ENCODE data around the gene RBM20.

Gene RBM20

DNA sequence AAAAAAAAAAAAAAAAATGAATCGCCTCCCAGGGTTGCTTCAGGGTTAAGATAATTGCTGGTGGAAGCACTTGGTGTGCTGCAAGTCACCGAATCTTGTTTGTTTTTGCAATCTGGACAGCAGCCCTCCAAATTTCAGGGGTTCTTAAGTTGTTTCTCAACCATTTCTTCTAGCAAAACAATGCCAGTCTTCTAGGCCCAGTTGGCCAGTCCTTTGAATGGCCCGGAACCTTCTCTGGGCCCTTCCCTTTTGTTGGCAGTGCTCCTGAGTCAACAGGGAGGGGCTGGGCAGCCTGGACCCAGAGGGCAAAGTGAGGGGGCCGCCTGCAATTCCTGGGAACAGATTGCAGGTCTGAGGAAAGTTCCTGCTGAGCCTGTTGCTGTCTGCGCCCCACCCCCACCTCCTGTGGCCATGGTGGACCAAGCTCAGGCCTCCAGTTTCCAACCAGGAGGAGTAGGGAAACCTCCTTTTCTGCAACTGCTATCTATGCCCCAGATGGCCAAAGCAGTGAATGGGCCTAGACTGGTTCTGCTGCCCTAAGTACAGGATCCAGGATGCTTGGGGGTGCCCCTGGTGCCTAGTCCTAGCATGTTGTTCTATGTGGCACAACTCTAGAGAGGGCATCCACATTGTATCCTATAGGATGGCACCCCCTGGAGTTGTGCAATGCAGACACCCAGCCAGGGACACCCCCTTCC is 196.2 kb downstream of the RBM20 start:
- no peak for DNase-seq

DNA sequence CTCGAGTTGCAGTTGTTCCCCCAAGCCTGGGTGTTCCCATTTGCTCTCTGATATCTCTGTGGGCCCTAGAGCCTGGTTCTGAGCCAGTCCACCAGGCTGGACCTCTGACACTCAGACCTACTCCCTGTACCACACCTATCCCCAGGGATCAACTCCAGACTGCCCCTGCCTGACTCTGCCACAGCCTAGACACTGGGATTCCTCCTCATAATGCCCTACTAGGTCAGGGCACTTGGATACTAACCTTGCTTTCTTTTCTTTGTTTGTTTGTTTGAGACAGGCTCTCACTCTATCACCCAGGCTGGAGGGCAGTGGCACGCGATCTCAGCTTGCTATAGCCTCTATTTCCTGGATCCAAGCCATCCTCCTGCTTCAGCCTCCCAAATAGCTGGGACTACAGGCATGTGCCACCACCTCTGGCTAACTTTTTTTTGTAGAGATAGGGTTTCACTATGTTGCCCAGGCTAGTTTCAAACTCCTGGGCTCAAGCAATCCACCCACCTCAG is 196.8 kb downstream of the RBM20 start:
- DNase-seq = no peak

DNA sequence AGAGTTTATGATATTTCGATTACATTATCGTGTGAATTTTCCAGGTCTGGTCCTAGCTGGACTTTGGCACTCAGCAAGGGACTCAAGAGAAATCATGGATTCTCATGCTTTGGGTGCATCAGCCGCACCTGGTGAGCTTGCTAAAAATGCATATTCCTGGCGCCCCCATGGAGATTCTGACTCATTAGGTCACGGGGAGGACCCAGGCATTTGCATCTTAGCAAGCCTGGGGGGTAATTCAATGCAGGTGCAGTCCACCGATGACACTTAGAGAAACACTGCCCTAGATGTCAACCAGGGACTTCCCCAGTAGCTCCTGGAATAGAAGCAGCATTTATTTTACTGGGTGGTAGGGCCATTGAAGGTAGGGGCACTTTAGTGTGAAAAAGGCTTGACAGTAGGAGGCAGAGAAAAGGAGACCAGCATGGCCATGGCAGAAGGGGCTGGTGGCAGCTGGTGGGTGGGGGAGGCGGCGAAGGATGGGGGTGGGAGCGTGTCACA is 197.7 kb downstream of the RBM20 start:
- DNase-seq = no peak

DNA sequence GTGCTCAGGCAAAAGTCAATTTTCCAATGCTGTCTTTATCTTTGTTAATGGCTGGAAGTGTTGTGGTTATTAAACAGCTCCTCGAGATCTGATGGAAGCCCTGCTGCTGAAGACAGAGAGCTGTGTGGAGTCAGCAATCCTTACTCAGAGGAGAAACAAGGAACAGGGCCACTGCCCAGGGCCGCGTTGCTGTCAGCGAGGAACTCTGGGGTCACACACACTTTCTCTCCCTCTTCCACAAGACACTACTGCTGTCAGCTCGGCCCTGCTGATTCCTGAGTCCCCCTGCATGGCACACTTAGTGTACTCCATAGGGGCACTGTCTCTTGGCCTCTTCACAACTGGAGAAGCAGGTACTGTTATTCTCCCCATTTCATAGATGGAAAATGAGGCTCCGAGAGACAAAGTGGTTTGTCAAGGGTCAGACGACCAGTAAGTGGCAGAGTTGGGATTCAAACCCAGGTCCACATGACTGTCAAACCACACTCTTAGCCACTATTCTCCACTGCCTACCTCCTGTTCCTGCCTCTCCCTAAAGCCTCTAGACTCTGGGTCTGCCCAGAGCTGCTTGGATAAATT is 198.3 kb downstream of the RBM20 start:
- DNase-seq = no peak

DNA sequence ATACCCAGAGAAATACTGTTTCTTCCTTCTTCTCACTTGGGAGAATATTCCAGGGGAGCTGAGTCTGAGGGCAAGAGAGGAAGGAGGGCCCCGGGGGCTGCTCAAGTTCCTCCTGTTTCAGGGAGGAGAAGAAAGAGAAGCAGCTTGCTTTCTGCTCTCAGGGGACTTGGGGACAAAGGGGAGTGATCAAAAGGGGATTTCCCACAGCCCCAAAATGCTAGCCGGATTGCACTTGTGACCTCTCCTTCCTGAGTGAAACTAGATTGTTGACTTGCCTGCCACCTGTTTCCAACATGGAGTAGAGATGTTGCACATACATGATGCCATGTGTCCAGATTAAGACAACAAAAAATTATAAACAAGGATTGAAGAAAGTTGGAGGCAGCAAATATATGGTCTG is 198.9 kb downstream of the RBM20 start:
- peak in 4 of 5 experiments; percentile 8 to 84 (median 35) for DNase-seq

DNA sequence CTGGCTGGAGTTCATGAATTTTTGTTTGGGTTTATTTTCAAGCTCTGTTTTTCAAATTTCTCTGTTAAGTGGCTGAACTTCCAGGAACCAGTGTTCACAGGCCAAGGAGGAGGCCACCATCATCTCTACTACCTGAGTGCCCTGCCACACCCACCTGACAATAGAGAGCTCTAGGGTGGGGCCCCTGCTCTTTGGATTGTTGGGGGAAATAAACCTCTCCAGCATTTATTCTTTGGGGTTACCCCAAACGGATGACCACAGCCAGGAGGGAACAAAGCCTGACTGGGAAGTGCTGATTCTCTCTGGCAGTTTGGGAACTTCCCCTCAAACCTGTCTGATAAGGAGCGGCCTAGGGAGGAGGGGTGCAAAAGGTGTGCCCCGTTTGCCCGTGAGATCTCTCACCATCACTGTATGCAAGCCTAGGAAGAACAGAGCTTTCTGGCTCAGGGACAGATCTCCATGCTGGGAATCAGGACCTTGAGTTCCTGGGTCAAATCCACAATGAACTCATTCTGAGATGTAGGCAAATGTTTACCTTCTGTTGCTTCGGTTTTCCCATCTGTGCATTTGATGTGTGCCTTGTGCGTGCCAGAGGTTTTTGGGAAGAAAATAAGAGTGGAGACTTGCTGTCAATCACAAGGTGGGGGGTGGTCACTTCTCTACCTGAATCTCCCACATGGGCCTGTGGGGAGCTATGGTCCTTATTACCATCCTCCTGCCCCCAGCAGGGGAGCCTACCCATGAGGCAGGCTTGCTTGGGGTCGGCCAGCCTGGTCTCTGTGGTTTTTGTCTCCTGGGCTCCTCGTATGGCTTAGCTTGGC is 199.9 kb downstream of the RBM20 start:
- no peak for DNase-seq

DNA sequence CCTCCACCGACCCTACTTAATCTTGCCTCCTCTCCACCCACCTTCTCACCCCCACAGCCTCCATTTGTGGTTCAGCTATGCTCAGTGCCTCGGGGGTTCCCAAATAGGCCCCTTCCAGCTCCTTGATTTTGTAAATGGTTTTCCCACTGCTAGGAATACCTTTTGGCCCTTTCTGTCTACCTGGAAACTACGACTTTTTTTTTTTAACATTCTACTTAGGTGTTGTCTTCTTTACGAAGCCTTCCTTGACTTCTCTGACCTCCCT is 200.4 kb downstream of the RBM20 start:
- no peak for DNase-seq

DNA sequence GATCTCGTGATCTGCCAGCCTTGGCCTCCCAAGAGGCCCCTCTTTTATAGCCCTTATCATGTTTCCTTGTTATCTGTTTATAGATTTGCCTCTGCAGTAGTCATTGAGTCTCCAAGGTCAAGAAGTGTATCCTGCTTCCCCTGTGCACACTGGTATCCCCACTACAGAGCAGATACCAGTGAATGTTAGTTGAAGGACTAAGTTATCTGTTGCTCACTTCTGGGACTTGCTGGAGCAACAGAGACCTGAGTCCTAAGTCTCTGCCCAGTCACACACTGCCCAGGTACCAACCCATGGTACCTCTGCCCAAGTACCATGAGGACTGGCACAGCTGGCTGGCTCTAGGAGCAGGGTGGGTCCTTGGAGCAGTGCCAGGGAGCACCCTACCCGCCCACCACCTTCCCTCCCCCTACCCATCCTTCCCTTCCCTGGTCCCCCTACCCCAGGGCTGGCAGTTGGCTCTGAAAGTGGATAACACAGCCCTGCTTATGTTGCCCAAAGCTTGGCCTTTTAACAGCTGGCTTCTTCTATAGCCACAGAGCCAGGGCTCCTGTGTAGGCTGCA is 201.1 kb downstream of the RBM20 start:
- no peak for DNase-seq

DNA sequence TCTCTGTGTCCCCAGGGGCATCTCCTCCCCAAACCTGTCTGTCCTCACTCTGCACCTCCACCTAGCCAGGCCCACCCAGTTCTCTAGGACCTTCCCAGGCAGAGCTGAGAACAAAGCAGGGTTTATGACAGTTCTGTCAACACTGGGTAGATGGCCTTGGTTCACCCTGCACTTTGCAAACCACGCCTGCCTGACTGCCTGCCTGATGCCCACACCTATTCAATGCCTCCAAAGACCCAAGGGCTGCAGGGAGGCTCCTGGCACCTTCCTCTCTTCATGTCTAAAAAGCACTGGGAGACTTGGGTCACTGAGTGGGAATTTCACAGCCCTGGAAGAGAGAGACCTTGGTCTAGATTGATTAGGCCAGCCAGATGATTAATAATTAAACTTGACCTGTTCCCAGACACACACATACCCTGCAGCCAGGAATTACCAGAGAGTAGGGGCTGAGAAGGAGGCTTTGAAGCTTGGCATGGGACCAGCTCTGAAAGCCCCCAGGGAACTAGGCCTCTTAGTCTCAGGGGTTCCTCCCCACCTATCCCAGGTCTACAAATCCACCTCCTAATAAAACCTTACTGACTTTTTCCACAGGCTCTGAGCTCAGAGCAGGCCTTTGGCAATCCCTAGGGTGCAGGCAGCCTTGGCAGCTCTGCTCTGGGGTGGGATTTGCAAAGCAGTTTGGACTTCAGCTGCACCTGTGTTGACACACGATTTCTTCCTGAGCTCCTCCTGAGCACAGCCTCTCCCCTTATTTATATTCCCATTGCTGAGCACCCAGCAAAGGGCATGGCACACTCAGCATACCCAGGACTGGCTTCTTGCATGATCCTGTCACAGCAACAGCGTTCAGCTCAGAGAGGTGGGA is 201.9 kb downstream of the RBM20 start:
- no peak for DNase-seq

DNA sequence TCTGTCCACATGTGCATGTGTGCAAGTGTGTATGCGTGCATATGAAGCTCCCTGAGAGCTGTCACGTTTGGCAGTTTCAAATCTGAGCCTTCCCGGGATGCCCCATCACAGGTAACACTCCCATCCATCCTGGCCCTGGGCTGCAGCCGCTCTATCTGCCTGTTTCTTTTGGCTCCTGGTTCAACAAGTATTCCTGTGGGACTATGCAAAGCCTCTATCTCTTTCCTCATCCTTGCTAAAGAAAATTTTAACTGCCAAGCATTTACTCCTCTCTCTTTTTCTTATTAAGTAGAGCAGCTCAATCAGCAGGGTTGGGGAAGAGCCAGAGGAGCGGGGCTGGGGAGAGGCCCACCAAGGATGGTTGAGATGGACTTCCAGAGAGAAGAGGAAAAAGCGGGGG is 203.2 kb downstream of the RBM20 start:
- DNase-seq = no peak

DNA sequence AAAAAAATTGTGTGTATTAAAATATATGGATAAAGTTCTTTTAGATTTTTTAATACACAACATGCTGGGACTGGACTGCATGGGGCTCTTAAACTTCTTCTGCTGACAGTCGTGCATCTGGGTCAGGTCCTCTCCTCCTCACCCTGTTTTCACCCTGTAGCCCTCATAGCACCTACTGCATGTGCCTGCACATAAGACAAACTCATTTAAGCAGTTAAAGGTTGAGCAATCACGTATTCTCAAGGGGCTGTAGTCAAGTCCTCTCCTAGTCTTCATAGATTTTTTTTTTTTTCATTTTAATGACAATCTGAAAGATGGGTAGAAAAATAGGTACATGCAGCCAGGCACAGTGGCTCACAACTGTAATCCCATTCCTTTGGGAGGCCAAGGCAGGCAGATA is 204.0 kb downstream of the RBM20 start:
- DNase-seq = no peak

DNA sequence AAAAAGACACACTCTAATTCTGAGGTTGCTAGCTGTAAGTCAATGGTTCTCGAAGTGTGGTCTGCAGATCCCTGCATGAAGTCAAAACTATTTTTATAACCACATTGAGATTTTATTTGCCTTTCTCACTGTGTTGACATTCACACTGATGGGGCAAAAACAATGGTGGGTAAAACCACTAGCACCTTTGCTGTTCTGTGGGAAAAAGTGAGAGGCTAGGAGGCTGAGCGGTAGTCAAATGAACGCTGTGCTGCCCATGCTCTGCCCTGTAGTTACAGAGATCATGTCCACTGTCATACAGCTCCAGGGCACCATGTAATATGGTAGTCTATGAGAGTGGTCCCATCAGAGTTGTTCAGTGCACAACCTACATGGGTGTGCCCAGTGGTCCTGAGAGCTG is 206.0 kb downstream of the RBM20 start:
- peak in 2 of 5 experiments; percentile 61 to 62 for DNase-seq

DNA sequence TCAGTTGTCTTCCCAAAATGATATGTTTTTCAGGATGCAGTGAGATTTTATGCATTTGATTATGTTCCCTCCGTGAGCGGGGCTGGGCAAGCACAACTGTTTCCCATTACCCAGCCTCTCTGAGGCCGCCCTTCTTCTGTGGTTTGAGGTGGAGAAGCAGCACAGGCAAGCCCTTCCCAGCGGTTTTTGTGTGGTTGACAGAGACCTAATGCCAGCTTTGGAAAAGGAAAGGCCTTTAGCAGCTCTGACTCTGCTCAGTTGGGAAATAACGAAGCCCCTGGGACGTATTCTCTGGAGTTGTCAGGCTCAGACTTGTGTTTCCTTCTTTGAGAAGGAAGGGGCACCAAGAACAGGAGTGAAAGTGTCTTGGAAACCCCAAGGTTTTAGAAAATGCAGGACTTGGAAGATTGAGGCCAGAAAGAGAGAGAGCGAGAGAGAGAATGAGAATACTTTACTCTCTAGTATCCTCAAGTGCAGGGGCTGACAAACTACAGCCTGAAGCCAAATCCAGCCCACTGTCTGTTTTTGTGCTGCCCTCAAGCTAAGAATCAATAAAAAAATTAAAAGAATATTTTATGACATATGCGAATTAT is 207.0 kb downstream of the RBM20 start:
- peak in 1 of 5 experiments; percentile 35 for DNase-seq

DNA sequence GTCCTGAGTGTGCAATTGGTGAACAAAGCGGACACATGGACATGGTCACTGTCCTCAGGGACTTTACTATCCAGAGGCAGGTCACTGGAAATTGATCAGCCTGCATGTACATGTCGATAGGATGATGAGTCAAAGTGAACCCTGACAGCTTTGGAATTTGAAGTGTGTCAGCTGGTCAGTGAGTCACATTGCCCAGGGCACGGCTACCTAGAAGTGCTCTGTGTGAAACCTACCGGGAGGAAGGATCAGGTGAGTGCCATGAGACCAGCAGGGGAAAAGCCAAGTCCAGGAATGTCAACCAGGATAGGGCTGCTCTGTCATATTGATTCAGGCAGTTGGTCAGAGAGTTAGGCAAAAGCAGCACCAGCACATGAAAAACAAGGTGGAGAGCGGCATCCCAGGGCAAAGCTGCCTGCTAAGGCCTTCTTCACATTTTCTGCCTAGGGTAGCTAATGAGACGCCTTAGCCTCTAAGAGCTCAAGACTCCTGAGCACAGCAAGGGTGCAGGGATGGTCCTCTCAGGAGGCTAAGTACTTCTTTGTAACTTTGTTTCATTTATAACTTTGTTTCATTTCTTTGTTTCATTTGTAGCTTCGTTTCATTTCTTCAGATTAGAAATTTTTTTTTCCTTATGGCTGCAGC is 208.2 kb downstream of the RBM20 start:
- DNase-seq = no peak

DNA sequence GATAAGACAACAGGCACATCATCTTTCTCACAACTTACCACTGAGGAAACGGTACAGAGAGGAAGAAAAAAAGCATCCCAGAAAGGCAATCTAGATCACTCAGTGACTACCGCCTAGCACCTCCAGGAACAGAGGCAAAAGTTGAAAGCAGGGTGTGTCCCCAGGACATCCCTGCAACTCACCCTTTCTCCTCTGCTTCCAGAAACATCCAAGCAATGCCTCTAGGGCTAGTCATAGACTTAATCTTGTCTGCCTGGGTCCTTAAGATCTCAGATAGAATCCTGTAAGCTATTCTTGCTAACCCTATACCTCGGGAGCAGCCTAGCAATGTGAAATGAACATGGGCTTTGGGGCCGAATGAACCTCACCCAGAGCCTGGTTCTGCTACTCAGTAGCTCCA is 208.8 kb downstream of the RBM20 start:
- DNase-seq = no peak

DNA sequence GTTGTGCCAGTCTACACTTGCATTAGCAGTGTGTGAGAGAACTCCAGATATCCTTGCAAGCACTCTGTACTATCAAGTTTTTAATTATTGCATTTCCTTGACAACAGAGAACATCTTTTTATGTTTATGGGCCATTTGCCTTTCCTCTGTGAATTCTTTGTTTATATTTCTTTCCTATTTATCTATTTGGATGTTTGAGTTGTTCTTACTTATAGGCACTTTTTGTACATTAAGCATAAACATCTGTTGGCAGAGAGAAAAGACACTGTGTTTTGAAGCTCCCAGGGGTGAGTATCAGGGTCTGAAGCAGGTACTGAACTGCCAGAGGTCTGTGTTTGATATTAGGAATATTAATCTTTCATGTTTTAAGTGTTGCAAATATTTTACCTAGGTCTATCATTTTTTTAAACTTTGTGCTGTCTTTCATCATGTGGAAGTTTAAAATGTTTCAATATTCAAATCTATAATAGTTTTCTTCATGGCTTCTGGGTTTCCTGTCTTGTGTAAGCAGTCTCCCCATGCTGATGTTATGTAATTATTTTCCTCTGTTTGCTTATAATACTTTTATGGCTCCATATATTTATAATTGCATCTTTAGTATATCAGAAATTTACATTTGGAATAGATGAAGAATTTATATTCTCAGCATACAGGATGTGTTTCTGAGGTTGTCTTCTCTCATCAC is 209.9 kb downstream of the RBM20 start:
- DNase-seq = no peak

DNA sequence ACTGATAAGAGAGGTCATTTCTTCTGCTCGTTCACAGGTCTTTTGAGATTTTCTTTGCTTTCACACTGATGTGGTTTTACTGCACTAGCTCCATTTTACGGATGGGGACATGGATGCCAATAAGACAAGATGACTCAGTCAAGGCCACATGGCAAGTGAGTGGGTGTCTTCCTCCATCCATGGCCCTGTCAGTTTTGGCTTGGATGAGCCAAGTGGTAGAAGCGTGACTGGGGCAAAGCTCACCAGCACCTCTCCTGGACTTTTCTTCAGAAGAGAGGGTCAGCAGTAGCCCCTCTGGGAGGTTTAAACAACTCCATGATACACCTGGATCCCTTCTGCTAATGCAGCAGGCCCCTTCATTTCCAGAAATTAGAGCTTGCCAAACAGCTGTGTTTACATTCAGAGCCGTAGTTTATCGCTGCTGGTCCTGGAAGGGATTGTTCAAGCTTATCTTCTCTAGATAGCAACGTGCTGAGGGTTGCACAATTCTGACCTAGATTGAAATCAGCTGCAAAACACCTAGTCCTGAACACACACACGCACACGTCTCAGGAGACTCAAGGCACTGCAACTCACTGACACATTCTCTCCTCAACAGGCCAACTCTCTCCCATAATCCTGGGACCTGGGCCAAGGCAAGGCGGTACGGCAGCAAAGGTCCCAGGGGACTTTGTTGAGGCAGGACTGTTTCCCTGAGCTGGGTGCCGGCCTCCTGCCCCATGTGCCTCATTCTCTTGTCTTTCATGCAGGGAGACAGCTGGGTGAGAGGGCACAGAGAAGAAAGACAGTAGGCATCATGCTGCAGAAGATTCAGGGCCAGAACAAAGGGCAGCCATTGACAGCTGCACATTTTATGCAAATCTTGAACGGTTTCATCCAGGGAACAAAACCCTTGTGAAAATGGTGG is 213.4 kb downstream of the RBM20 start:
- peak in 2 of 5 experiments; percentile 49 to 96 for DNase-seq

DNA sequence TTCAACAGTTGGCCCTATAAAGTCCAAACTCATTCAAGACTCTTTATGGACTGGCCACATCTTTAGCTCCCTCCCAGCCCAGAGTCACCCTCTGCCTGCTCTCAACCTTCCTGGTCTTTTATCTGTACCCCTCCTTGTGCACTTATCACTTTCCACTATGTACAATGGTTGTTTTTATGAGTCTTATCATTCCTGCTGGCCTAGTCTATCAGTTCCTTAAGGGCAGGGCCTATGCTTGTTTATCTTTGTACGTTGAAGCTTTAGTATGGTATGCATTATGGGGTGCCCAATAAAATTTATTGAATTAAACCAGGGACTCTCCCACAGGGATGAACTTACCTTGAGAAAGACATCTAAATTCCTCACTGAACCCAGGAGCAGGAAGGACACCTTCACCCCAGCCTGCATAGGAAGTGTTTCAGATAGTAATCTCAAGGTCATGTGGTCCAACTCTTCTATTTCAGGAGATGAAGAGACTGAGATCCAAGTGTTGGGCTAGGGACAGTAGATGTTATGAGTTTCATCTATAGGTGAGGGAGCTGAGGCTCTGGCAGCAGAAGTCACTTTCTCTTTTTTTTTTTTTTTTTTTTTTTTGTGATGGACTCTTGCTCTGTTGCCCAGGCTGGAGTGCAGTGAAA is 214.3 kb downstream of the RBM20 start:
- DNase-seq = peak in 1 of 5 experiments; percentile 57

Data from T-helper 2 cell (primary cell).